Measurements from ENCODE around the gene CACNG4. TPM values are rescaled to one million over a fixed set of nuclear protein-coding genes. Genes with fewer than 3 reads are reported as not detected.
"Not testable (repeated sequence)": the region's sequence is repeated elsewhere in the genome, so short reads cannot be mapped to it uniquely, and the experiment has no call there.

CACNG4 gene
- total RNA-seq, 1 donor from 2014 or later = 5.8 TPM

DNA sequence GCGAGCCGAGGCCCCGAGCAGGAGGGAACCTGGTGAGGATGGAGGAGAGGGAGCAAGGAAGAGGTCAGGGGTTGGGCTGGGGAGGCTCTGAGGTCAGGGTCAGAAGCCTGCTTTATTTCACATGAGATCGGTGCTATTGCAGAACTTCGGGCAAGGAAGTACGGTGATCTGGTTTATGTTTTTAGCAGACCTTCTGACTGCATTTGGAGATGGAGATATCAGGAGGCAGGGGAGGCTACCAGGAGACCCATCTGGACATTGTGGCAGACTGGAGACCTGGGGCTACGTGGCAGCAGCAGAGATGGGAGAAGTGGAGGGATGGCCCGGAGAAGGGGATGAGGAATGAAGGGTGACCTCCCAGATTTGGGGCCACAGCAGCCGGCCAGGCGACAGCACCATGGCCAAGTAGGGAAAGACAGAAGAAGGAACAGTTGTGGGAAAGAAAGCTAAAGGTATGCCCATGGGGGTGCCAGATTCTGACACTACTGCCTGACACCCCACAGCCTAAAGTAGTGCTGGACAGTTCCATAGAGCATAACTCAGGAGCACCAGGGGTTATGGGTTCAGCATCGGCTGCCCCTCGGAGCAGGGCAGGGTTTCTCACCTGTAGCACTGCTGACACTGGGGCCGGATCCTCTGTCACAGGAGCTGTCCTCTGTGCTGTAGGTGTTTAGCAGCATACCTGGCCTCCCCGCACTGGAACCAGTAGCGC, 7.4 kb downstream of the CACNG4 start:
- H3K79me2 ChIP-seq (ENCODE audit: insufficient read depth, low read length) = no peaks in the 10 kb centered on the region
- H3K9me3 ChIP-seq (ENCODE audit: insufficient read depth, low read depth, low read length) = no peaks in the 10 kb centered on the region
- FAIRE-seq (no peak), DNase-seq (ENCODE audit: low read depth) (no peak)
- no peak overlapping the region for H2AFZ ChIP-seq (ENCODE audit: low read depth, low read length)
- Mint-ChIP-seq H3K4me3 (ENCODE audit: unreplicated experiment) (no peak overlapping the region), H3K27ac (ENCODE audit: unreplicated experiment) (no peak overlapping the region), H3K27me3 (ENCODE audit: low read depth, unreplicated experiment) (peaks cover 66% of the 10 kb centered on the region), H3K9me3 (ENCODE audit: unreplicated experiment) (peaks cover 3% of the 10 kb centered on the region), H3K36me3 (ENCODE audit: low read depth, unreplicated experiment) (no peaks in the 10 kb centered on the region), H3K4me1 (ENCODE audit: low read depth, unreplicated experiment) (no peaks in the 10 kb centered on the region)
- no peak overlapping the region for H3K4me2 ChIP-seq (ENCODE audit: low read length)
- no peak for TF ChIP-seq EZH2 (IDR thresholded peaks at IDR 0.05; ENCODE audit: insufficient read depth, low read length)
- TF ChIP-seq, protein P1, sequence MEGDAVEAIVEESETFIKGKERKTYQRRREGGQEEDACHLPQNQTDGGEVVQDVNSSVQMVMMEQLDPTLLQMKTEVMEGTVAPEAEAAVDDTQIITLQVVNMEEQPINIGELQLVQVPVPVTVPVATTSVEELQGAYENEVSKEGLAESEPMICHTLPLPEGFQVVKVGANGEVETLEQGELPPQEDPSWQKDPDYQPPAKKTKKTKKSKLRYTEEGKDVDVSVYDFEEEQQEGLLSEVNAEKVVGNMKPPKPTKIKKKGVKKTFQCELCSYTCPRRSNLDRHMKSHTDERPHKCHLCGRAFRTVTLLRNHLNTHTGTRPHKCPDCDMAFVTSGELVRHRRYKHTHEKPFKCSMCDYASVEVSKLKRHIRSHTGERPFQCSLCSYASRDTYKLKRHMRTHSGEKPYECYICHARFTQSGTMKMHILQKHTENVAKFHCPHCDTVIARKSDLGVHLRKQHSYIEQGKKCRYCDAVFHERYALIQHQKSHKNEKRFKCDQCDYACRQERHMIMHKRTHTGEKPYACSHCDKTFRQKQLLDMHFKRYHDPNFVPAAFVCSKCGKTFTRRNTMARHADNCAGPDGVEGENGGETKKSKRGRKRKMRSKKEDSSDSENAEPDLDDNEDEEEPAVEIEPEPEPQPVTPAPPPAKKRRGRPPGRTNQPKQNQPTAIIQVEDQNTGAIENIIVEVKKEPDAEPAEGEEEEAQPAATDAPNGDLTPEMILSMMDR (IDR thresholded peaks at IDR 0.05; ENCODE audit: insufficient read depth, low read depth, low read length) = no peak
- H3K27me3 ChIP-seq (ENCODE audit: insufficient read depth, low read length) = peaks cover 26% of the 10 kb centered on the region
- no peaks in the 10 kb centered on the region for H3K4me1 ChIP-seq (ENCODE audit: insufficient read depth, low read length)
- no peaks in the 10 kb centered on the region for H4K20me1 ChIP-seq (ENCODE audit: insufficient read depth, low read length)
- H3K36me3 ChIP-seq (ENCODE audit: insufficient read depth, low read length) = no peaks in the 10 kb centered on the region
- H3K27ac ChIP-seq (ENCODE audit: low read depth, low read length) = no peak overlapping the region
- H3K9ac ChIP-seq (ENCODE audit: low read length) = no peak overlapping the region
- H3K4me3 ChIP-seq (ENCODE audit: insufficient read depth, low read depth, low read length) = no peak overlapping the region

DNA sequence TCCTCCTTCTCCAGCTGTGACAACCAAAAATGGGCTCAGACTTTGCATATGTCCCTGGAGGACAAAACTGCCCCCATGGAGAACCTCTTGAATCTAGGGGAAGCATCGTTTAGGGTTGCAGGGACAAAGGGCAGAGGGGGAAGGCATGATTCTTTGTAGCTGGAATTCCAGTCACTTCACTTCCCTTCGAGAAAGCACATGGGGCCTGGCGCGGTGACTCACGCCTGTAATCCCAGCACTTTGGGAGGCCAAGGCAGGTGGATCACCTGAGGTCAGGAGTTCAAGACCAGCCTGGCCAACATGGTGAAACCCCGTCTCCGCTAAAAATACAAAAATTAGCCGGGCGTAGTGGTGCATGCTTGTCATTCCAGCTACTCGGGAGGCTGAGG, 7.9 kb downstream of the CACNG4 start:
- H3K4me2 ChIP-seq (ENCODE audit: low read length); H4K20me1 ChIP-seq (ENCODE audit: insufficient read depth, low read length); H3K79me2 ChIP-seq (ENCODE audit: insufficient read depth, low read length); H3K27ac Mint-ChIP-seq (ENCODE audit: unreplicated experiment); H3K9ac ChIP-seq (ENCODE audit: low read length); H3K4me1 ChIP-seq (ENCODE audit: insufficient read depth, low read length); H3K36me3 ChIP-seq (ENCODE audit: insufficient read depth, low read length); H3K9me3 Mint-ChIP-seq (ENCODE audit: unreplicated experiment); H3K27ac ChIP-seq (ENCODE audit: low read depth, low read length); DNase-seq (ENCODE audit: low read depth); H3K9me3 ChIP-seq (ENCODE audit: insufficient read depth, low read depth, low read length); H3K4me3 Mint-ChIP-seq (ENCODE audit: unreplicated experiment); H3K36me3 Mint-ChIP-seq (ENCODE audit: low read depth, unreplicated experiment); H2AFZ ChIP-seq (ENCODE audit: low read depth, low read length); FAIRE-seq; H3K4me3 ChIP-seq (ENCODE audit: insufficient read depth, low read depth, low read length); H3K4me1 Mint-ChIP-seq (ENCODE audit: low read depth, unreplicated experiment): not testable (repeated sequence)
- peaks cover 65% of the 10 kb centered on the region for H3K27me3 Mint-ChIP-seq (ENCODE audit: low read depth, unreplicated experiment)
- H3K27me3 ChIP-seq (ENCODE audit: insufficient read depth, low read length) = peaks cover 20% of the 10 kb centered on the region

DNA sequence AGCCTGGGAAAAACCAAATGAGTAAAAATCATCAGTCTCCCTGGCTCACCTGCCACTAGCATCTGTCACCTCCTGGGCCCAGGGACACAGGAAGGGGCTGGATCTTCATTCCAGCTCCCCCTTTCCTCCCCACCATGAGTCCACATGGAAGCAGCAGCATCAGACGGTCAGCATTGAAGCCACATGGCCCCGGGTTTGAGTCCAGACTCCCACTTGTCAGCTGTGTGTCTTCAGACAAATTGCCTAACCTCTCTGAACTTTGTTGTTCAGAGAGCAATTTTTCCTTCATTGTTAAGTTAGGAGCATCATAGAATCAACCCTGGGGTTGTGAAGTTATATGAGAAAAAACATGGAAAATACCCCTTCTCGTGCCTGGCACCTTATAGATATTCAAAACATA, 10.7 kb downstream of the CACNG4 start:
- no peak for DNase-seq (ENCODE audit: low read depth)
- H3K27me3 ChIP-seq (ENCODE audit: insufficient read depth, low read length) = peaks cover 8% of the 10 kb centered on the region

More for the DNA sequence above, 10.7 kb downstream of the CACNG4 start:
- Histone ChIP-seq H3K9ac (ENCODE audit: low read length) (no peak overlapping the region), H3K79me2 (ENCODE audit: insufficient read depth, low read length) (no peaks in the 10 kb centered on the region), H3K27ac (ENCODE audit: low read depth, low read length) (no peak overlapping the region), H4K20me1 (ENCODE audit: insufficient read depth, low read length) (no peaks in the 10 kb centered on the region), H3K4me1 (ENCODE audit: insufficient read depth, low read length) (peaks cover 3% of the 10 kb centered on the region), H3K4me3 (ENCODE audit: insufficient read depth, low read depth, low read length) (no peak overlapping the region), H3K9me3 (ENCODE audit: insufficient read depth, low read depth, low read length) (no peaks in the 10 kb centered on the region), H3K4me2 (ENCODE audit: low read length) (no peak overlapping the region), H2AFZ (ENCODE audit: low read depth, low read length) (no peak overlapping the region), H3K36me3 (ENCODE audit: insufficient read depth, low read length) (no peaks in the 10 kb centered on the region)
- TF ChIP-seq EZH2 (IDR thresholded peaks at IDR 0.05; ENCODE audit: insufficient read depth, low read length) = no peak
- TF ChIP-seq, protein P1 (IDR thresholded peaks at IDR 0.05; ENCODE audit: insufficient read depth, low read depth, low read length) = no peak
- no peak for FAIRE-seq
- H3K36me3 Mint-ChIP-seq (ENCODE audit: low read depth, unreplicated experiment) = no peaks in the 10 kb centered on the region
- H3K27ac Mint-ChIP-seq (ENCODE audit: unreplicated experiment) = no peak overlapping the region
- peaks cover 5% of the 10 kb centered on the region for H3K9me3 Mint-ChIP-seq (ENCODE audit: unreplicated experiment)
- peaks cover 49% of the 10 kb centered on the region for H3K27me3 Mint-ChIP-seq (ENCODE audit: low read depth, unreplicated experiment)
- H3K4me1 Mint-ChIP-seq (ENCODE audit: low read depth, unreplicated experiment) = no peaks in the 10 kb centered on the region
- no peak overlapping the region for H3K4me3 Mint-ChIP-seq (ENCODE audit: unreplicated experiment)
